IPS-18c (cell line): ENCODE results near the gene CFAP97D2.
"Not testable (repeated sequence)": the region's sequence is repeated elsewhere in the genome, so short reads cannot be mapped to it uniquely, and the experiment has no call there.

Experiments
- H3K4me3 ChIP-seq: 2 replicates; pipeline ENCODE4 v1.7.0; 2013; ENCODE audit warnings: low read depth, mild to moderate bottlenecking, low read length, moderate library complexity; ENCODE audit not compliant: insufficient read depth
- H3K9me3 ChIP-seq: one replicate; pipeline ENCODE4 v1.6.1; 2013; ENCODE audit warnings: mild to moderate bottlenecking, low read length, moderate library complexity; ENCODE audit not compliant: control insufficient read depth, insufficient read depth

CFAP97D2 gene

DNA sequence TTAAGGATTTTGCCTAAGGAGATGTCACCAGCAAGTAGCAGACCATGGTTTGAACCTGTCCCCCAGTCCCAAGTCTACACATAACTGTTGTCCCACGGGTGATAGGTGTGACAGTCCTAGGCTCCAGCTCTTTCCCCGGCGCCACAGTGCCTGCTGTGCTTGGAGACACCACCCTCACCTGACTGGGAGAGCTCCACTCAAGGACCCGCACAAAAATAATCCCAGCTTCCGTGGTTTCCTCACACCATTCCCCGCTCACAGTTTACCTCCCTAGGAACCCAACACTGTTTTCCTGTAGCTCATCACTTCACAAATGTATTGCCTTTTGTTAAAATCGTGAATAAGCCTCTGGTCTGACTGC lies 26.8 kb upstream of the CFAP97D2 start:
- Histone ChIP-seq H3K9me3 (peaks cover 2% of the 10 kb centered on the region), H3K4me3 (no peak overlapping the region)

DNA sequence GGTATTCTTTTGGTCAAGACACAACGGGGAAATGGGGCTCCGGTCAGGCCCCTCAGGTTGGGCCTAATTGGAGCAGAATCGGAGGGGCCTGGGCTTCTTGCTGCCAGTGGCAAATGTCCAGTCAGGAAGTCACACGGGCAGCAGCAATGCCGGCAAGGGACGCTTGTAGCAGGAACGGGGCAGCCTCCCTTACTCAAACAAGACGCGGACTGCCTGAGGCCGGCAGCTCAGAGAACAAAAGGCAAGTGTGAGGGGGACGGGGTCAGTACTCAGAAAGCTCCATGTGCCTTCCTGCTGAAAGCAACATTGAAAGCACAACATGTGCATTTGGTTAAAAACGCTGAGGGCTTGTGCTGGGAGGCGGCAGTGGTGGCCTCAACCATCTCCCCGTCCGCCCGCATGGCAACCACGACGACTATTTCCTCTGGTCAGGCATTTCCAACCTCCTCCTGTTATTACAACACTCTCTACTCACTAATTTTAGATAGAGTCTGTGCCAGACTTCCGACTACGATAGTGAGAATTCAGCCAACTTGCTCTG lies 26.2 kb upstream of the CFAP97D2 start:
- peaks cover 2% of the 10 kb centered on the region for H3K9me3 ChIP-seq
- H3K4me3 ChIP-seq = no peak overlapping the region

DNA sequence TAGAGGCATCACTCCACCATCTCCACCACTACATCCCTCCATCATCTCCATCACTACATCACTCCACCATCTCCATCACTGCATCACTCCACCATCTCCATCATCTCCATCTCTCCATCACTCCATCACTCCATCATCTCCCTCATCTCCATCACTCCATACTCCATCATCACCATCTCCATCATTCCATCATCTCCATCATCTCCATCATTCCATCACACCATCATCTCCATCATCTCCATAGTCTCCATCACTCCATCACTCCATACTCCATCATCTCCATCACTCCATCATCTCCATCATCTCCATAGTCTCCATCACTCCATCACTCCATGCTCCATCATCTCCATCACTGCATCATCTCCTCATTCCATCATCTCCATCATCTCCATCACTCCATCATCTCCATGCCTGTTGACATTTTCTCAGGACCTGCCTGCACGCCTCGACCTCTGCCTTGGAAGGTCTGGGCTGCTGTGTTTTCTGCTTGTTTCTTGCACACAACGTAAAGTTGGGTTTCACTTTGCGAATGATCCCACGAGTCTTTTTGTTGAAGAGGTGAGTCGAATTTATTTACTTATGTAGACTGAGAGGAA lies 25.5 kb upstream of the CFAP97D2 start:
- H3K9me3 ChIP-seq = peaks cover 2% of the 10 kb centered on the region
- no peak overlapping the region for H3K4me3 ChIP-seq

DNA sequence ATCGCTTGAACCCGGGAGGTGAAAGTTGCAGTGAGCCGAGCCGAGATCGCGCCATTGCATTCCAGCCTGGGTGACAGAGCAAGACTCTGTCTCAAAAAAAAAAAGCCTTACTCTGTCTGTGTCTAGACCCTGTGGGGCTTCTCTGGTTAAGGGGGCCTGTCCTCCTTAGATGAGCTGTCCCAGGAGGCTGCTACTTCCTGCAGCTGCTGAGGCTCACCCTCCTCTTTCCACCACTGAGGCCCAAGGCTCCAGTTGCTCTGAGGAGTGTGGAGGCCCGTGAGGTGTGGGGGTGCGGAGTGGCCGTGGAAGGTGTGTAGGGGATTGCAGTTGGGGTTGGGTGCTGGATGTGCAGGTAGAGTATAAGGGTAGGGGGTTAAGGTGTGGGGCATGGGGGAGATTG lies 24.6 kb upstream of the CFAP97D2 start:
- peaks cover 2% of the 10 kb centered on the region for H3K9me3 ChIP-seq
- H3K4me3 ChIP-seq = no peak overlapping the region

DNA sequence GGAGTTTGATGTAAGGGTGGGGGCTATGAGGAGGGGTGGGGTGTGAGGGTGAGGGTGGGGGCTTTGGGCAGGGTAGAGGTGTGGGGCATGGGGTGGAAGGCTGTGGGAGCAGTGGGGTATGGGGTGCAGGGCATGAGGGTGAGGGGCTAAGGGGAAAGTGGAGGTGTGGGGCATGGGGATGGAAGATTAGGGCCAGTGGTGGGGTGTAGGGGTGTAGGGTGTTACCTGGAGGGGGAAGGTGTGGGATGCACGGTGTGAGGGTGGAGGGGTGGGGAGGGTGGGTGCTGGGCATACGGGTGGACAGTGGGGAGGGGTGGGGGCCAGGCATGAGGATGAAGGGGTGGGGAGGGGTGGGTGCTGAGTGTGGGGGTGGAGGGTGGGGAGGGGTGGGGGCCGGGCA lies 23.7 kb upstream of the CFAP97D2 start:
- peaks cover 2% of the 10 kb centered on the region for H3K9me3 ChIP-seq
- no peak overlapping the region for H3K4me3 ChIP-seq

DNA sequence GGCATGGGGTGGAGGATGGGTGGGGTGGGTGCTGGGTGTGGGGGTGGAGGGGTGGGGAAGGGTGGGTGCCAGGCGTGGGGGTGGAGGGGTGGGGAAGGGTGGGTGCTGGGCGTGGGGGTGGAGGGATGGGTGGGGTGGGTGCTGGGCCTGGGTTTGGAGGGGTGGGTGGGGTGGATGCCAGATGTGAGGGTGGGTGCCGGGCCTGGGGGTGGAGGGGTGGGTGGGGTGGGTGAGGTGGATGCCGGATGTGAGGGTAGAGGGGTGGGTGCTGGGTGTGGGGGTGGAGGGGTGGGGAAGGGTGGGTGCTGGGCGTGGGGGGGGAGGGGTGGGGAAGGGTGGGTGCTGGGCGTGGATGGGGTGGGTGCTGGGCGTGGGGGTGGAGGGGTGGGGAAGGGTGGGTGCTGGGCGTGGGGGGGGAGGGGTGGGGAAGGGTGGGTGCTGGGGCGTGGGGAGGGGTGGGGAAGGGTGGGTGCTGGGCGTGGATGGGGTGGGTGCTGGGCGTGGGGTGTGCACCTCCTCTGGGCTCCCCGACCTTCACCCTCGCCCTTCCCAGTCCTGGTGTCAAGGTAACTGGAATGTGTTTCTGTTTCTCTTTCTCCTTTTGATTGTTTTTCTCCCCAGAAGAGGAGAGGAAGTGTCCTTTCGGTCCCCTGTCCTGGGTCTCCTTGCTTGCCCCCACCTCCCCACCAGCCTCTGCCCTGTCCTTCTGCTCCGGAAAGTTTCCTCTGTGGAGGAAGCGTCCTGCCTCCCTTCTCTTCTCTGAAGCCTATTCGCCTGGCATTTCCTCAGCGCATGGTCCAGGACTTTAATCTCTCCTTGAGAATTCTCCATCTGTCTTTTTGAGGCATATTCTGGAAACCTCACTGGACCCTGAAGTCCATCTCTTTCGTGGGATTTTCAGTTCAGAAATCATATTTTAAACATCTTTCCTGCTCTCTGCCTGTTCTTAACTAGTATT lies 22.9 kb upstream of the CFAP97D2 start:
- peaks cover 2% of the 10 kb centered on the region for H3K9me3 ChIP-seq
- H3K4me3 ChIP-seq = no peak overlapping the region

DNA sequence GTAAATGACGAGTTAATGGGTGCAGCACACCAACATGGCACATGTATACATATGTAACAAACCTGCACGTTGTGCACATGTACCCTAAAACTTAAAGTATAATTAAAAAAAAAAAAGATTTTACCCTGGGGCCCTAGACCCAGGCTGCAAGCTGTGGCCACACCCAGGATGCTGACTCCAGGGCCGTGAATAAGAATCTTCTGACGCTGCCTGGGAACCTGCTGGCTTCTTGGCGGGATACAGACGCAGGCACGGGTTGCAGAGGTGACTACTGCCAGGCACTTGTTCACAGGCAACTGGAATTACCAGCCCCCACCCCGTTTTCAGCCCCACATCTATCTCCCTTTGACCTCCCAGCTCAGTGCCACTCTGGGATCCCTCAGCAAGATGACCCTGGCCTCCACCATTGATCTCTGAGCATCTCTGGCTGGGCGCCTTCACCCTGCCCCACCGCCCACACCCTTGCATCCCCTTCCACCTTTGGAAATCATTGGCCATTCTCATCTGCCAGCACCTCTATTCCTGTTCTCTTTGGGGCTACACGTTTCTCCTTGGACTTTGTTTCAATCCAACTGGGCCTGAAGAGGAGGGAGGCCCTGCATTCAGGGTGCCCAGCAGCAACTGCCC lies 21.1 kb upstream of the CFAP97D2 start:
- no peak overlapping the region for H3K4me3 ChIP-seq
- no peaks in the 10 kb centered on the region for H3K9me3 ChIP-seq

DNA sequence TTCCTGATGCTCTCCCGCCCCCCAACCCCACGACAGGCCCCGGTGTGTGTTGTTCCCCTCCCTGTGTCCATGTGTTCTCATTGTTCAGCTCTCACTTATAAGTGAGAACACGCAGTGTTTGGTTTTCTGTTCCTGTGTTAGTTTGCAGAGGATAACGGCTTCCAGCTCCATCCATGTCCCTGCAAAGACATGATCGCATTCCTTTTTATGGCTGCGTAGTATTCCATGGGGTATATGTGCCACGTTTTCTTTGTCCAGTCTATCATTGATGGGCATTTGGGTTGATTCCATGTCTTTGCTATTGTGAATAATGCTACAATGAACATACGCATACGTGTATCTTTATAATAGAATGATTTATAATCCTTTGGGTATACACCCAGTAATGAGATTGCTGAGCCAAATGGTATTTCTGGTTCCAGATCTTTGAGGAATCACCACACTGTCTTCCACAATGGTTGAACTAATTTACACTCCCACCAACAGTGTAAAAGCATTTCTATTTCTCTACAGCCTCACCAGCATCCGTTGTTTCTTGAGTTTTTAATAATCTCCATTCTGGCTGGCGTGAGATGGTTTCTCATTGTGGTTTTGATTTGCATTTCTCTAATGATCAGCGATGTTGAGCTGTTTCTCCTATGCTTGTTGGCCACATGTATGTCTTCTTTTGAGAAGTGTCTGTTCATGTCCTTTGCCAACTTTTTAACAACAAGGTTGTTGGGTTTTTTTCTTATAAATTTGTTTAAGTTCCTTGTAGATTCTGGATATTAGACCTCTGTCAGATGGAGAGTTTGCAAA lies 20.0 kb upstream of the CFAP97D2 start:
- H3K9me3 ChIP-seq = not testable (repeated sequence)

DNA sequence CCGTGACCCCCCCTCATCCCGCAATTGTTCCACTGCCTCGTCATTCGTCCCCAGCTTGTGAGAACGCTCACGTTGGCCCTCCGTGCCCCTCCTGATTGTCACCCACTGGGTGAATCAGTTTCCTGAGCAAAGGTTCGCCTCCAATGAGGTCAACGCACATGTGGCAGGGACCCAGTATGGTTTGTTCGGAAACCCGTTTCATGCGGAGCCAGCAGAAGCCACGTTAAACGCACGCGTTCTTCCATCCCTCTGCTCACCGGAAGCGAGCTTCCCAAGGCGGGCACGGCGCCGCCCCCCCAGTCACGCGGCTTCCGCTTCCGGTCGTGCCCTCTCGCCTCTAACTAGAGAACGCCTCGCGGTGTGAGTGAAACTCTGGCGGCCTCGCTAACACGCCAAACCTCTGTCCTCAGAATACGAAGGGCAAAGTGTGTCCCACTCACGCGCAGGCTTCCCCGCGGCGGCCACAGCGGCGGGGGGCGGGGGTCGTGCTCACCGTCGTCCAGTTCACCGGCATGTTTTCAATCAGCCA lies 18.0 kb upstream of the CFAP97D2 start:
- H3K4me3 ChIP-seq = no peak overlapping the region
- H3K9me3 ChIP-seq = no peaks in the 10 kb centered on the region

More for the DNA sequence above, 20.0 kb upstream of the CFAP97D2 start:
- not testable (repeated sequence) for H3K4me3 ChIP-seq

DNA sequence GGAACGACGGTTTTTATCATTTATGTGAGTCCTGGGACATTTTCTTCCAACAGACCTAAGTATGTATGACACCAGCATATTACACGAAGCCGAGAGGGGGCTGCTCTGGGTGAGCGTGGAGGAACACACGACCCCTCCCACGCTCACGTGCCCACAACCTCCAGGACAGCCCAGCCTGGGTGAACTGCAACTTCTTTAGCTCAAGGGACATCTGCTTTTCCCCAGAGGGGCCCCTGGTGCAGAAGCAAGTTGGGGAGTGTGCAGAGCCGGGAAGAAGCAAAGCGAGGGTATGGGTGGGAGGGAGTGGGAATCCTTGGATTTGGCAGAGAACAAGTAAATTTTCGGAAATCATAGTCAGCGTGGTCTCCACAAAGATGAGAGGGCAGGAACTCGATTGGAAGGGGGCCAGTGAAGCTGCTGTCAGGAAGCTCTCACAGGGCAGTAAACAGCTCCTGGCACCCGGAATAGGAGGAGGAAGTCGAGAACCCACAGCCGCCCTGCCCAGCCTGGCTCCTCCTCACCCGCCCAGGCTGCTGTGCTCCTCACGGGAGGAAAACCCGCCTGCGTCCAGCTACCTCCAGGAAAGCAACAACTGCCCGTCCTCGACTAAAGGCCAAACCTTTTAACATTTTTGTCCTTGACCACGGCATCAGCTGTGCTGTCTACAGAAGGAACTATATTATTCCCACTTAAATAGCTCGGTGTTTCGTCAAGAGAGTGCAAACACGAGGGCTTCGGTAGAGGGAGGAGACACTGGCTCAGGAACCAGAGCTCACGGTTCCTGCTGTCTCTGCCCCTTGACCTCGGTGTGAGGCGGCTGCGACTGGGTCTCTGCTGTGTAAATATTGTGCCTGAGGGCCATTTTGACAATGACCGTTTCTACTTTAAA lies 17.2 kb upstream of the CFAP97D2 start:
- H3K4me3 ChIP-seq = no peak overlapping the region

DNA sequence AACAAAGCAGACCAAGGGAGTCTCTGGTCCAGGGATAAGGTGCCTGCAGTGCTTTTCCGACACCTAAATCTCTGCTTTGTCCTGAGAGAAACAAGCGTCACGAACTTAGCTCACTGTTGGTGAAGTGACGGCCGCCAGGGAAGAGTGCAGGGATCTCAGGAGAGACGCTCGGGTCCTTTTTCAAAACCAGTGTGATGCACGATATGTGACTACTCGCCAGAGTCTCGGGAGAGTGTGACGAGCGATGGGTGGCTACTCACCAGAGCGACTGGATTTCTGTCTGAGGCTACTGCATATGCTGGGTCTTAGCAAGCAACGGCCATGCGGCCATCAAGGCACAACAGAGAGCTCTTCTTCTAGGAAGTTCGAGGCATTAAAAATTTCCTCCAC lies 16.5 kb upstream of the CFAP97D2 start:
- H3K4me3 ChIP-seq = no peak overlapping the region
- H3K9me3 ChIP-seq = no peaks in the 10 kb centered on the region

More for the DNA sequence above, 17.2 kb upstream of the CFAP97D2 start:
- H3K9me3 ChIP-seq = no peaks in the 10 kb centered on the region

DNA sequence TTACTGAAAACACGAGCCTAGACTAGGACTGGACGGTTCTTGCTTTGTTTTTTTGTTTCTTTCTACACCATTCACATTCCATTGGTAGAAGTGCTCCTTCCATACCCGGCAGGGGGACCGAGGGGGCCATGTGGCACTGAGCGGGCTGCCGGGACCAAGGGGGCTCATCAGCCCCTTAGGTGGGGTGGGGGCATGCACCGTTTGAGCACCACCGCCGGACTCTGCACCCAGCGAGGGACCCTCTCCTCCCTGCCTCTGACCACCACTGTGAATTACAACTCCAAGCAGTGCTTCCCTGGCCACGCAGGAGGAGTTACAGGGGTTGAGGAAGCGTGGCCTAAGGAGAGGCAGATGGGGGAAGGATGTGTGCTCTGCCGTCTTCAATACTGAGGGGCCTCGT lies 15.0 kb upstream of the CFAP97D2 start:
- H3K4me3 ChIP-seq = no peak overlapping the region
- H3K9me3 ChIP-seq = no peaks in the 10 kb centered on the region

DNA sequence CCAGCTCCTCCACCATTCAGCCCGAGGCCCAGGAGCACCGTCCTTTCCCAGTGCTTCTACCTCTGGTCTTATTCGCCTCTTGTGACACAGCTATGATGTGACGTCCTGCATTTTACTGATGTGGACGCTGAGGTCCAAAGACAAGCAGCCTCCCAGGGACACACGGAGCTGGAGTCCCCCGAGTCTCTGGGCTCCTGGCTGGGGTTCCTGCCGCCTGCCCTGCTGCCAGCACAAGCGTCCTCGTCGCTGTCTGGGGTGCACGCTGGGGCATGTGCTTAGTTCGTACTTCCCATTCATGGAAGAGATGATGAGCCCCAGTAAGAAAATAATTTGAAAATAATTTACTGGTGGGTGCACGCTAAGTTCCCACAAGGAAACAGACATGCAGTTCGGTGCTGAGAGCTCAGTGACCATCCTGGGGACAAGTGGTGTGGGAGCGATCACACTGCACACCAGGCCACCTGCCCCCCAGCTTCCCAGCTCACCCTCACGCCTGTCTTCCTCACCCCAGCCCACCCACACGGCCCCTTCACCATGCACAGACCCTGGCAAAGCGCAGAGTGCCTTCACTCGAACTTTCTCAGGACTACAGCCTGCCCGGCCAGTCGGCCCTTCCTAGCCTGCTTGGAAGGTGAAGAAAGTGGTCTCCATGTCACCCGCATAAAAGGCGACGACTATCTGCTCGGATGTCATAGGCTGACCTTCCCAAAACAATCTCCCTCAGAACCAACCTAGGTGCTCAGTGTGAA lies 14.2 kb upstream of the CFAP97D2 start:
- H3K9me3 ChIP-seq = no peaks in the 10 kb centered on the region
- no peak overlapping the region for H3K4me3 ChIP-seq

DNA sequence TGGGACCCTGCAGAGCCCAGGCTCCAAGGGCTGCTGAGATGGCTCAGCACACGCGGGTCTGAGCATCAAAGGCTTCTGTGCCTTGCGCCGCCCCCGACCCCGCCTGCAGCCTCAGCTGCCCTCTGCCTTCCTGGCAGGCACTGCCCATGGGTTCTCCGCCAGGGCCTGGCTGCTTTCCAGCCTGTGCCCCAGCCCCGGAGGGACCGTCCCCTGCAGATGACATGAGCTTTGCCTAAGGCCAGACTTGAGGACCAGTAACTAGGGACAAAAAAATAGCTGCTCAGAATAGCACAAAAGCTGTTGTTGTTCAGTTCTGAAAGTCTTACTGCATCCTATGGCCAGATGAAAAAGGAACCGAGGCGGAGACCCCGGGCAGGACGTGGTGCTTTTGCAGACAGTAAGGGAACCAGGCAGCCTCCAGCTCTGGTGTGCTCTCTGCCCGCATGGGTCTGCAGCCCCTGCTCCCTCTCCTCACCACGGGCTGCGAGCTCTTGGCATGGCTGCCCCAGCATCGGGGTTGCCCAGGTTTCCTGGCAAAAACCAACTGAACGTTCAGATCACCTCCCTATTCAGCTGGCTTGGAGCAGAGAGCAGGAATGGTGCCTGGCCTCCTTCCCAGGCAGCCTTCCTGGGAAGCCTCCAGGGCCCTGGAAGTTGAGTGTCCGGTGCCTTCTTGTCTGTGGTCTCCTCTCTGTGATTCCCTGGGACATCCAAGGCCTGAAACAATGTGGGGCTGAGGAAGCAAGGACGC lies 12.5 kb upstream of the CFAP97D2 start:
- Histone ChIP-seq H3K9me3 (no peaks in the 10 kb centered on the region), H3K4me3 (no peak overlapping the region)

DNA sequence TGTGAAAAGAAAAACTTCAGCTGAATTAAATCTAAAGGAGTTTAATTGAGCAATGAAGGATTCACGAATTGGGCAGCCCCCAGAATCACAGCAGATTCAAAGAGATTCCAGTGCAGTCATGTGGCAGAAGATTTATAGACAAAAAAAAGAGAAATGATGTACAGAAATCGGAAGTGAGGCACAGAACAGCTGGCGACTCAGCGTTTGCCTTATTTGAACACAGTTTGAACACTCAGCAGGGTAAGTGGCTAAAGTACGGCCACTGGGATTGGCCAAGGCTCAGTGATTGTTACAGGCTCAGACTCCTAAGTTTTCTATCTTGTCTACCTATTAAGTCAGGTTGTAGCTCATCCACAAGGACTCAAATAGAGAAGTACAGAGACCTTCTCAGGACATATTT lies 11.6 kb upstream of the CFAP97D2 start:
- Histone ChIP-seq H3K9me3 (no peaks in the 10 kb centered on the region), H3K4me3 (no peak overlapping the region)
